ENCODE results near the gene DTD2.

The DTD2 gene

DNA sequence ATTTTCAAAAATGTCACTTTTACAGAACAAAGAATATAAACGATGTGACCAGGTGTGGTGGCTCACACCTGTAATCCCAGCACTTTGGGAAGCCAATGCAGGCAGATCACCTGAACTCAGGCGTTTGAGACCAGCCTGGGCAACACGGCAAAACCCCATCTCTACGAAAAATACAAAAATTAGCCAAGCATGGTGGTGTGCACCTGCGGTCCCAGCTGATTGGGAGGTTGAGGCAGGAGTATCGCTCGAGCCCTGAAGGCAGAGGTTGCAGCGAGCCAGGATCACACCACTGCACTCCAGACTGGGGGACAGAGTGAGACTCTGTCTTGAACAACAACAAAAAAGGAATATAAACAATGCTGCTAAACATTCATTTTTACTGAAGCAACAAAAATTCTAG, 52.2 kb downstream of the DTD2 start:
- DNase-seq, result no peak

DNA sequence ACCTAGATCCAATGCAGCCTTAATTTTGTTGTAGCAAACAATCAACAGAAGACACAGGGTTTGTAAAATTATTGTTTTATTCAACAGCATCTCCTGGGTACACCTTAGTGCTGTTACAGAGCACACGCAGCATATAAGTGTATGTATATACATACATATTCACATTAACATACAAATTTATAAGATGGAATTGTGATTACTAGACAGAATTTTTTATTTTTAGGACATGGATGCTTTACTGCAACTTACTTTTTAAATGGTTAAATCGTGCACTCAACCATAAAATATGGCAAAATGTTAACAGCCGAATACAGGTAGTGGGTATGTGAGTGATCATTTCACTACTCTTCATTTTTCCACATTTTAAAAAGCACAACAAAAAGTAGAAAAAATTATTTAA, 53.6 kb downstream of the DTD2 start:
- no peak for DNase-seq

DNA sequence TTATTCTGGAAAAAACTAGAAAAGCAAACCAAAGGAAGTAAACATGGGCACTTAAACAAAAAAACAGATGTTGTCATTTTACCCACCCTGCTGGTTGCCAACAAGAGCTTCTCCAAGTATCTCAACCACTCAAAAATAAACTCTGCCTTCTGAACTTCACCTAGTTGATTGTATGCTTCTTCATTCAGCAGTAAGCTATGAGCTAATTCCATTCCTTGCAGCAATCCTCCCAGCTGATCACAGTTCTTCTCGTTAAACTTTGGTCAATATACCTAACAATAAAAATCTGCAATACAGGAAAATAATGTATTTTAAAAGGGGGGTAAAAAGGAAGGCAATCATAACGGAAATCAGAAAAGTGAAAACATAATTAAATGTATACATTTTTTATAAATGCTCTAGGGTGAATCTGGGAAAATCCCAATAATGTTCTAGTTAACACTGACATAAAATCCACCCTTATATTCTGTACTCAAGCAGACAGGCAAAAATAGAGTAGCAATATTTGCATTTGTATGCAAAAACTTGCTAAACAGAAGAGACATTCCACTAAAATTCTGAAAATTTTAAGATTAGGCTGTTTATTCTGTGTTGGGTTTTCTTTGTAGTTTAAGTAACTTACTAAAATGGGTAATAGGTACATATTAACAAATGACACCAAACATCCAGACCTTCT, 54.4 kb downstream of the DTD2 start:
- no peak for DNase-seq

DNA sequence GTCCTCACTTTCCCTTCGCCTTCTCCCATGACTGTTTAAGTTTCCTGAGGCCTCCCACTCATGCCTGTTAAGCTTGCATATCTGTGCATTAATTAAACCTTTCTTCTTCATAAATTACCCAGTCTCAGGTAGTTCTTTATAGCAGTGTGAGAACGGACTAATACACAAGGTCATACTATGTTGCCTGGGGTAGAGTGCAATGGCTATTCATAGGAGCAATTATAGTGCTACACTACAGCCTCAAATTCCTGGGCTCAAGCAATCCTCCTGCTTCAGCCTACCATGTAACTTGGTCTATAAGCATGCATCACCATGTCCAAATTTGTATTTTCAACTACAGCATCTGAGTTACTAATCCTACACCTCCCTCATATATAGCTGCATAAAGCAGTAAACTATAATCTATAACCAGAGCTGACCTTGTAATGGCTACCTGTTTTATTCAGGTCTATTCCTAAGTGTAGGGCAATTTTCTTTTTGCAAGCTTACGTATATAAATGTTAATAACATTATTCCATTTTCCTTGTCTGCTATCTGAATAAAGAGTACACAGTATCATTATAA, 55.9 kb downstream of the DTD2 start:
- no peak for DNase-seq

DNA sequence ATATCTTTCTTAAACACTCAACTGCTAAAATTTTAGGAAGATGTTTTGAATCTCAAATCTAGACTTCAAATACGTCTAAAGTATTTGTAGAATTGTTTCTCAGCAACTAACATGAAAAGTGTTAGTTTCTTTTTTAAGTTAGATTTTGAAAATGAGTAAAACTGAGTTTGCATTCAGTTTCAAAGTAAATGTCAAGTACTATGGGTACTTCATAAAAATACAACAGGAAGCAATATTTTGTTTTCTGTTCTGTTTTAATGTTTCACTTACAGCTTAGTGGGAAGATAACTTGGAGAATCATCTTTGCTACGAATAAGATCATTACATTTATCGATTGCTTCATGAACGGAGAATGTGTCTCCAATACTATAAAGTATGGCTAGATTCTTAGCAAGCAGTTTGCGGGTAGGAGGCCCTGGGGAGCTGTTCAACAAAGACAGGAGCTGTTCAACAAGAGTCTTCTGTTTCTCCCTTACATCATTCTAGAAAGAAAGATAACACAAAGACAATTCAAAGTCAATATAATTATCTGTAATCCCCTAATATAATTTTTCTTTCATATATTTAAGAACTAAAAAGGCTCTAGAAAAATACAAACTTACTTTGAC, 57.2 kb downstream of the DTD2 start:
- peak; percentile 27 for DNase-seq

Measured in suppressor macrophage treated with lipopolysaccharide for 4 hours (primary cell).